GM12891 (cell line): ENCODE data around the gene HDAC9.

Source experiments
- POLR2A ChIP-seq: IDR thresholded peaks from 2 replicates; pipeline ENCODE4 v1.6.1; 2011; ENCODE audit warnings: low read depth, low read length, control low read depth
- SPI1 ChIP-seq: IDR thresholded peaks from 2 replicates; pipeline ENCODE4 v1.6.1; 2011; ENCODE audit warnings: low read depth, low read length, control low read depth

GRCh38 chr7:18450019-18450418 lies 45.5 kb upstream of the HDAC9 start:
- TF ChIP-seq POLR2A = no peak
- TF ChIP-seq SPI1 = no peak
